Vein endothelial cell (primary cell): ENCODE measurements around the gene RHOT2. TPM values are rescaled to one million over a fixed set of nuclear protein-coding genes. Genes with fewer than 3 reads are reported as not detected.

ENCODE experiments used
- total RNA-seq: library from RNA; depleted of rRNA; stranded (reverse); fragments of >200 nt; gene quantifications from 2 replicates; pipeline ENCODE4 v1.2.3, GENCODE V29; 2012

Gene RHOT2
- 44.6 and 53.2 TPM in 2 replicates for total RNA-seq

GRCh38 chr16:667780-668518, at the start of gene RHOT2:
TSS of gene RHOT2 (plus strand) at chr16:668132. CDS start at chr16:668200, 68 bp downstream.

DNA sequence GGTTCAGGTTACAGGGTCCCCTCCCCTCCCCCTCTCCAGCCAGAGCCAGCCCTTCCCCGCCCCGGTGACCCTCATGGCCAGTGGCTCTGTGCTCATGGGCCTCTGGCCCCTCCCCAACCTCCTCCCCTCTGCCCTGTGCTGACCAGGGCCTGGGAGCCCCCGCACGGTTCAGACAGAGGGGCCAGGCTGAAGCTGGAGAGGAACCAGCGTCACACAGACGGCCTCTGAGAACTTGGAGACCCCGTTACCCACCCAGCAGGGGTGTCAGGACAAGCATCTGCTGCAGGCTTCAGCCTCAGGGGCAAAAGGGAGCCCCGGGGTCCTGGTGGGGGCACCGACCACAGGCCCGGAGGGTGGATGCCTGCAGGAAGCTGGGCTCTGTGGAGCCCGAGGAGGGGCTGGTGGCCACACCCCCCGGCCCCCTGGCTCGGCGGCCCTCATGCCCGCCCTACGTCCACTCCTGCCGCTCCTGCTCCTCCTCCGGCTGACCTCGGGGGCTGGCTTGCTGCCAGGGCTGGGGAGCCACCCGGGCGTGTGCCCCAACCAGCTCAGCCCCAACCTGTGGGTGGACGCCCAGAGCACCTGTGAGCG, 37.0 kb upstream of the RHOT2 start, which contains the start of gene WFIKKN1:
Gene WFIKKN1 (plus strand): TSS at position 171 of the 591 bp plus-strand sequence. CDS start 269 bp downstream, at position 440.

GRCh38 chr16:636206-637080, 31.5 kb upstream of the RHOT2 start, which contains the start of gene METTL26:
TSS of gene METTL26 (minus strand) at chr16:636305. CDS start at chr16:636290, 15 bp downstream.

GRCh38 chr16:641326-642188, 26.4 kb upstream of the RHOT2 start, which contains the start of gene MCRIP2:
TSS of gene MCRIP2 (plus strand) at chr16:641828. CDS start at chr16:641992, 164 bp downstream.

DNA sequence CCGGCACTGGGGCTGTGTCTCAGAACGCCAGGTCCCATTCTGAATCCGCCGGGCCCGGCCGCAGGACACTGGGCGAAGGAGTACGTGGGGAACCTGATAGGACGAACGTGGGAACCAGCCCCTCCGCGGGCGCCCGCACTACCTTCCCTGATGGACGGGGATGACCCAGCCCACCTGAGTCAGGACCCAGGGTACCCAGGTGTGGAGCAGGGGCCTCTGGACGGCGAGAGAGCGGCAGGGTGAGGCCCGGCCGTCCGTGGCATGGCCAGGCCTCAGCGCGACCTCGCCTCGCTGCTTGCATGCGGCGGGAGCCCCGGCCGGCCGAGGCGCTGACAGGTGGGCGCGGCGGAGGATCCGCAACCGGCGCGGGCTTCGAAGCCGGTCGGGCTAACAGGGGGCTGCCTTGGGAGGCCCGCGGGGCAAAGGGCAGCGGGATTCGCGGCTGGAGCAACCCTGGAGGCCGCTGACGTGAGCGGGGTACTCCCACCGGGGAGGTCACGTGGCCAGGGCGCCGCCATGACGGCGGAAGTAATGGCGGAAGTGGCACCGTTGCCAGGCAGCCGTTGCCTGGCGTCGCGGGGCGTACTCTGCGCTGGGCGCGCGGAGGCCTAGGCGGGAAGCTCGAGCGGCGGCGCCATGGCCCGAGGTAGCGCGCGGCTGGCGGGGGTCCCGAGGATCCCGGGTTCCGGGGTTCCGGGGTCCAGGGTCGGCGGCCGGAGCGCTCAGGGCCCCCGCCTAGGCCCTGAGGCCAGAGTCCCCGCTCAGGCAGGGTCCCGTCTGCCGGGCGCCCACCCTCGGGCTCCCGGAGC, 18.9 kb upstream of the RHOT2 start, which contains the start of gene WDR90:
Gene WDR90 (plus strand): TSS at position 585 of the 809 bp plus-strand sequence. CDS start 52 bp downstream, at position 637.

GRCh38 chr16:674968-675883, 7.3 kb downstream of the RHOT2 start, which contains the start of gene RHBDL1:
TSS of gene RHBDL1 (plus strand) at chr16:675671. CDS start at chr16:675791, 120 bp downstream.

DNA sequence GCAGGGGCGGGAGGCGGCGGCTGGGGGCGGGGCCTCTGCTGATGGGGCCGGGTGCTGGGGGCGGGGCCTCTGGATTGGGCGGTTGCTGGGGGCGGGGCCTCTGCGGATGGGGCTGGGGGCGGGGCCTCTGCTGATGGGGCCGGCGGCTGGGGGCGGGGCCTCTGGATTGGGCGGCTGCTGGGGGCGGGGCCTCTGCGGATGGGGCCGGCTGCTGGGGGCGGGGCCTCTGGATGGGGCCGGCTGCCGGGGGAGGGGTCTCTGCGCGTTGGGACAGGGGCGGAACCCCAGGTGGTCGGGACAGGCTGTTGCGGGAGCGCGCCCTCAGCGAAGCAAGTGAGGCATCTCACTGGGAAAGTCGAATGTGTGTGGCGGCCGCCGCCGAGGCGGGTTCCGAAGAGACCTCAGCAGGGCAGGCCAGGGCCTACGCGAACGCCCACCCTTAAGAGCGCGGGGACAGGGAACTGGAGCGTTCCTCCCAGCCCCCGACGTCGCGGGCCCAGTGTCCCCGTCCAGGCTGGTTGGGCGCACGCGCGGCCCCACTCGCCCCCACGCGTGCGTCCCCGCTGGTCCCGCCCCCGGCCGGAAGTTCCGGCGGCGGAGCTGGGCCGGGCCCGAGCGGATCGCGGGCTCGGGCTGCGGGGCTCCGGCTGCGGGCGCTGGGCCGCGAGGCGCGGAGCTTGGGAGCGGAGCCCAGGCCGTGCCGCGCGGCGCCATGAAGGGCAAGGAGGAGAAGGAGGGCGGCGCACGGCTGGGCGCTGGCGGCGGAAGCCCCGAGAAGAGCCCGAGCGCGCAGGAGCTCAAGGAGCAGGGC, 12.1 kb downstream of the RHOT2 start, which contains the start of gene STUB1:
Gene STUB1 (plus strand): TSS at position 597 of the 811 bp plus-strand sequence. CDS start 116 bp downstream, at position 713.

GRCh38 chr16:684071-684794, 16.3 kb downstream of the RHOT2 start, which contains the start of gene JMJD8:
TSS of gene JMJD8 (minus strand) at chr16:684334. CDS start at chr16:684319, 15 bp downstream.

DNA sequence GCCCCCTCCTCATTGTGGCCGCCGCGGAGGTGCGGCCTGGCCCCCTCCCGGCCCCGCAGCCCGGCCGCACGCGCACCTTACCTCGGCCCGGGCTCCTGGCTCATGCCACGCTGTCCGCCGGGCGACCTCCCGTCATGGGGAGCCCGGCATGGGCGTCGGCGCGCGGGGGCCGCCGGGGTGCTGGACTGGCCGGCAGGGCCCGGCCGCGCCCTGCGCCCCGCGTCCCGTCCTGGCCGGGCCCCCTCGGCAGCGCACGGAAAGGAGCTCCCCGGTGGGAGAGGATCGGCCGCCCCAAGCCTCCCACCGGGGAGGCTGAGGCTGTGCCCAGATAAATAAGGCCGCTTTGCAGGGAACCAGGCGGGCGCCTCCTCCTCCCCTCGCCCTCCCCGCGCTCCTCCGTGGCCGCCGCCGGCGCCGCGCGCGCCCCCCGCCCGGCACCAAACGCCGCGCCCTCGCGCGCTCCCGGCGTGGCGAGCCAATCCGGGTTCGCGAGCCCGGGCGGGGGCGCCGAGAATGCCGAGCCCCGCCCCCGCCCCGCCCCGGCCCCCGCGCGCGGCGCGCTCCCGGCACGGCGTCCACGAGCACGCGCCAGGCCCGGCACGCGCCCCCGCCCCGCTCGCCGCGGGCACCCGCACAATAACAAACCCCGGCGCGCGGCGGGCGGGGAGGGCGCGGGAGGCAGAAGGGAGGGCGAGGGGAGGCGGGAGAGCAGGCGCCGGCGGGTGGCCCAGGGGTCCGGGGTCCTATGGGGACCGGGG, 37.7 kb downstream of the RHOT2 start, which contains the start of gene FBXL16:
Gene FBXL16 (minus strand): TSS at position 371 of the 758 bp plus-strand sequence. CDS start 8,396 bp downstream, outside the sequence.

GRCh38 chr16:714558-715476, 46.9 kb downstream of the RHOT2 start, which contains the start of gene METRN:
TSS of gene METRN (plus strand) at chr16:715118. CDS start at chr16:715290, 172 bp downstream.

GRCh38 chr16:720990-721764, 53.2 kb downstream of the RHOT2 start, which contains the start of gene ANTKMT:
TSS of gene ANTKMT (plus strand) at chr16:721146. CDS start at chr16:721275, 129 bp downstream.

